Measurements from ENCODE around the gene TMEM121B. TPM values are rescaled to one million over a fixed set of nuclear protein-coding genes. Genes with fewer than 3 reads are reported as not detected.
A peak's percentile ranks its signal among the peaks of the same experiment; 100 is the strongest.

Gene TMEM121B
- under 1 TPM; 0.17 to 0.29 (median 0.24) TPM for total RNA-seq

- ATAC-seq: peak; percentile 40 to 63
- intact Hi-C loops (cut with DNase I; ENCODE audit: low total_unique reads) (loop anchor here (5.0 kb wide), 1 partner anchor 36 kb away; the partner anchor contains the start of gene HDHD5), in situ Hi-C loops (cut with MboI; ENCODE audit: low sequenced_read_pairs in 4 of 4) (no loop called here)
- H3K9me3 ChIP-seq: no peaks in the 10 kb centered on the region
- H3K4me3 ChIP-seq: peak within 1 kb of the TSS; percentile 56 to 67 (median 60)
- H3K36me3 ChIP-seq: no peaks in the 10 kb centered on the region
- peak within 1 kb of the TSS; percentile 24 to 51 (median 32) for H3K27ac ChIP-seq
- no peaks in the 10 kb centered on the region for H3K27me3 ChIP-seq
- peaks cover 12% of the 10 kb centered on the region in 2 donors for H3K4me1 ChIP-seq
- DNase-seq: peak; percentile 36 to 59
- TF ChIP-seq CTCF (IDR thresholded peaks at IDR 0.05 in 4 of 5, conservative IDR thresholded peaks at IDR 0.05 in 1 of 5): no peak
- no peak for TF ChIP-seq POLR2A (IDR thresholded peaks at IDR 0.05)
These were observed at the start of gene TMEM121B for GRCh38 chr22:17121233-17122195. TSS of gene TMEM121B (minus strand) at chr22:17121360. CDS start at chr22:17121127, 233 bp downstream.

DNA sequence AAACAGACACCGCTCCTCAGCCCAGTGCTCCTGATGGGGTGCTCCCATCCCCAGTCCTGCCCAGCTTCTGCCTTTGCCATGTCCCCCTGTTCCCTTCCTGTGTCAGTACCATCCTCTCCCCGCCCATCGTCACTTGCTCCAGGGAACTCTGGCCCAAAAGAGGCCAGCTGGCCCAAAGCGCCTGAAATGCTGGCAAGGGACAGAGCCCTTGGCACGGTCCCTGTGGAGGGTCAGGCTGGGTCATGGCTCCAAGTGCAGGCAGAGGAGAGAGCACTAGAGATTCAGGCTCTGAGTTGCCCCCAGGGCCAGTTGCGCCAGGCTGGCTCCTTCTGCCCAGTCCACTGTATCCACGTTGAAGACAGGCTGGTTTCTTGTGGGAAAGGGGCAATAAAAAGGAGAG, 46.3 kb upstream of the TMEM121B start:
- Histone ChIP-seq H3K4me1 (peaks cover 10 to 18% of the 10 kb centered on the region in 2 donors), H3K36me3 (no peaks in the 10 kb centered on the region), H3K27me3 (no peaks in the 10 kb centered on the region), H3K9me3 (no peaks in the 10 kb centered on the region), H3K4me3 (no peak overlapping the region), H3K27ac (peak overlapping the region in 3 of 4 donors; percentile 58 to 63 (median 58))
- TF ChIP-seq CTCF (IDR thresholded peaks at IDR 0.05 in 4 of 5, conservative IDR thresholded peaks at IDR 0.05 in 1 of 5): no peak
- TF ChIP-seq POLR2A (IDR thresholded peaks at IDR 0.05): no peak
- ATAC-seq (peak in 1 of 2 donors; percentile 18), DNase-seq (peak; percentile 33 to 77)
- in situ Hi-C loops (cut with MboI; ENCODE audit: low sequenced_read_pairs in 4 of 4): loop anchor here in 2 of 4 donors (10.0 to 25.0 kb wide), 3 partner anchors 93 to 470 kb away; partner anchors contain the start of genes ATP6V1E1 (in 1 of the 2) and BCL2L13 (in 1 of the 2)
- intact Hi-C loops (cut with DNase I; ENCODE audit: low total_unique reads): no loop called here

GRCh38 chr22:17164392-17165024, 43.3 kb upstream of the TMEM121B start:
- no peak overlapping the region for H3K27ac ChIP-seq
- ATAC-seq (no peak), DNase-seq (no peak)
- H3K27me3 ChIP-seq: no peaks in the 10 kb centered on the region
- peaks cover 11 to 19% of the 10 kb centered on the region in 2 donors for H3K4me1 ChIP-seq
- no peaks in the 10 kb centered on the region for H3K9me3 ChIP-seq
- intact Hi-C loops (cut with DNase I; ENCODE audit: low total_unique reads): no loop called here
- no peaks in the 10 kb centered on the region for H3K36me3 ChIP-seq
- TF ChIP-seq CTCF (IDR thresholded peaks at IDR 0.05 in 4 of 5, conservative IDR thresholded peaks at IDR 0.05 in 1 of 5) (no peak), POLR2A (IDR thresholded peaks at IDR 0.05) (no peak)
- no peak overlapping the region for H3K4me3 ChIP-seq
- in situ Hi-C loops (cut with MboI; ENCODE audit: low sequenced_read_pairs in 4 of 4): loop anchor here in 2 of 4 donors (10.0 to 25.0 kb wide), 3 partner anchors 90 to 473 kb away; partner anchors contain the start of genes ATP6V1E1 (in 1 of the 2) and BCL2L13 (in 1 of the 2)

DNA sequence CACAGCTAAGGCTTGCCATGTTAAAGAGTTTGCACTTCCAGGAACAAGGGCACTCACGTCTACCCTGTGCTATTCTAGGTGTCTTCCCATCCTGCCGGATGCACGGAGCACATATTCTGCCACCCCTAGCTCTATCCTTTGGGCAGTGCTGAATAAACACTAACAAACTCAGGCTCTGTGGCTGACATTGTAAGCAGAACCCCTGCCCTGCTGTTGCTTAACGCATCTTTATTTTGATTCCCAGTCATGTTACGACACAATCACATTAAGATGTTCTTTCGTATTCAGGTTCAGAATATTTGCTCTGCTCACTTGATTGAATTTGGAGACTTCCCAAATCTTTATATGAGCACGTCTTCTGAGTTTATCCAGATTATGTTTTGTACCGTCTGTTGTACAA, 41.6 kb upstream of the TMEM121B start:
- TF ChIP-seq POLR2A (IDR thresholded peaks at IDR 0.05) (no peak), CTCF (IDR thresholded peaks at IDR 0.05 in 4 of 5, conservative IDR thresholded peaks at IDR 0.05 in 1 of 5) (no peak)
- H3K36me3 ChIP-seq: no peaks in the 10 kb centered on the region
- peaks cover 15 to 24% of the 10 kb centered on the region in 2 donors for H3K4me1 ChIP-seq
- no peak overlapping the region for H3K4me3 ChIP-seq
- no peaks in the 10 kb centered on the region for H3K27me3 ChIP-seq
- in situ Hi-C loops (cut with MboI; ENCODE audit: low sequenced_read_pairs in 4 of 4) (loop anchor here in 2 of 4 donors (10.0 to 25.0 kb wide), 3 partner anchors 88 to 475 kb away; partner anchors contain the start of genes ATP6V1E1 (in 1 of the 2) and BCL2L13 (in 1 of the 2)), intact Hi-C loops (cut with DNase I; ENCODE audit: low total_unique reads) (no loop called here)
- no peaks in the 10 kb centered on the region for H3K9me3 ChIP-seq
- DNase-seq (no peak), ATAC-seq (no peak)
- H3K27ac ChIP-seq: no peak overlapping the region
